Duodenal mucosa (tissue), 2 donors: Measurements from ENCODE around the gene RABGEF1.
"Not testable (repeated sequence)": the region's sequence is repeated elsewhere in the genome, so short reads cannot be mapped to it uniquely, and the experiment has no call there.

Experiments
- H3K27ac ChIP-seq: one replicate; pipeline ENCODE4 v1.7.0; 2013; ENCODE audit warnings: low read depth, low read length
- H3K27me3 ChIP-seq, 2 donors: one replicate each; pipeline ENCODE4 v1.7.0; 2013; ENCODE audit warnings: low read length in 2 of 2, control low read depth in 1 of 2; ENCODE audit not compliant: insufficient read depth in 2 of 2, control insufficient read depth in 1 of 2
- H3K36me3 ChIP-seq, 2 donors: one replicate each; pipeline ENCODE4 v1.7.0; 2013; ENCODE audit warnings: low read length in 2 of 2, control low read depth in 1 of 2; ENCODE audit not compliant: insufficient read depth in 2 of 2, control insufficient read depth in 1 of 2
- H3K4me1 ChIP-seq, 2 donors: one replicate each; pipeline ENCODE4 v1.7.0; 2013; ENCODE audit warnings: low read length in 2 of 2, control low read depth in 1 of 2; ENCODE audit not compliant: insufficient read depth in 2 of 2, control insufficient read depth in 1 of 2
- H3K4me3 ChIP-seq, 2 donors: one replicate each; pipeline ENCODE4 v1.7.0; 2013; ENCODE audit warnings: low read length in 2 of 2, low read depth in 1 of 2
- H3K9ac ChIP-seq, 2 donors: one replicate each; pipeline ENCODE4 v1.7.0; 2013; ENCODE audit warnings: low read length in 2 of 2, low read depth in 1 of 2
- H3K9me3 ChIP-seq, 2 donors: one replicate each; pipeline ENCODE4 v1.7.0; 2013; ENCODE audit warnings: low read length in 2 of 2, control low read depth in 1 of 2; ENCODE audit not compliant: control insufficient read depth in 1 of 2

The RABGEF1 gene

GRCh38 chr7:66734006-66734405 lies 6.5 kb upstream of the RABGEF1 start:
- no peak overlapping the region for H3K4me3 ChIP-seq
- H3K4me1 ChIP-seq, result no peaks in the 10 kb centered on the region
- peaks cover 0 to 9% of the 10 kb centered on the region in 2 donors for H3K36me3 ChIP-seq
- H3K9ac ChIP-seq, result no peak overlapping the region
- no peaks in the 10 kb centered on the region for H3K27me3 ChIP-seq
- peaks cover 7 to 12% of the 10 kb centered on the region in 2 donors for H3K9me3 ChIP-seq
- no peak overlapping the region for H3K27ac ChIP-seq

GRCh38 chr7:66735154-66735553 lies 5.4 kb upstream of the RABGEF1 start:
- no peak overlapping the region for H3K9ac ChIP-seq
- H3K4me3 ChIP-seq, result no peak overlapping the region
- no peaks in the 10 kb centered on the region for H3K4me1 ChIP-seq
- H3K27ac ChIP-seq, result no peak overlapping the region
- H3K9me3 ChIP-seq, result peaks cover 7 to 12% of the 10 kb centered on the region in 2 donors
- no peaks in the 10 kb centered on the region for H3K27me3 ChIP-seq
- peaks cover 0 to 9% of the 10 kb centered on the region in 2 donors for H3K36me3 ChIP-seq

GRCh38 chr7:66735850-66736249 lies 4.7 kb upstream of the RABGEF1 start:
- no peaks in the 10 kb centered on the region for H3K27me3 ChIP-seq
- H3K4me3 ChIP-seq, result no peak overlapping the region
- H3K27ac ChIP-seq, result no peak overlapping the region
- H3K9me3 ChIP-seq, result peaks cover 7 to 12% of the 10 kb centered on the region in 2 donors
- H3K36me3 ChIP-seq, result peaks cover 0 to 9% of the 10 kb centered on the region in 2 donors
- no peaks in the 10 kb centered on the region for H3K4me1 ChIP-seq
- no peak overlapping the region for H3K9ac ChIP-seq

- Histone ChIP-seq H3K9me3 (peaks cover 7 to 12% of the 10 kb centered on the region in 2 donors), H3K4me1 (peaks cover 0 to 4% of the 10 kb centered on the region in 2 donors), H3K27ac (no peak overlapping the region), H3K36me3 (peaks cover 0 to 9% of the 10 kb centered on the region in 2 donors), H3K4me3 (no peak overlapping the region), H3K27me3 (no peaks in the 10 kb centered on the region), H3K9ac (no peak overlapping the region)
These were observed 3.6 kb upstream of the RABGEF1 start for GRCh38 chr7:66736892-66737291.

- Histone ChIP-seq H3K9me3 (peaks cover 7 to 12% of the 10 kb centered on the region in 2 donors), H3K27me3 (no peaks in the 10 kb centered on the region), H3K36me3 (peaks cover 0 to 9% of the 10 kb centered on the region in 2 donors), H3K27ac (no peak overlapping the region), H3K4me3 (no peak overlapping the region), H3K4me1 (peaks cover 0 to 4% of the 10 kb centered on the region in 2 donors), H3K9ac (no peak overlapping the region)
These were observed 2.9 kb upstream of the RABGEF1 start for GRCh38 chr7:66737667-66738066.

GRCh38 chr7:66739477-66739876 lies 1.1 kb upstream of the RABGEF1 start:
- H3K9ac ChIP-seq, result peak overlapping the region; percentile 91
- peaks cover 7 to 12% of the 10 kb centered on the region in 2 donors for H3K9me3 ChIP-seq
- H3K27me3 ChIP-seq, result no peaks in the 10 kb centered on the region
- H3K27ac ChIP-seq, result no peak overlapping the region
- peak overlapping the region; percentile 80 to 94 for H3K4me3 ChIP-seq
- peaks cover 0 to 4% of the 10 kb centered on the region in 2 donors for H3K4me1 ChIP-seq
- peaks cover 0 to 9% of the 10 kb centered on the region in 2 donors for H3K36me3 ChIP-seq

GRCh38 chr7:66739953-66740301 lies 606 bp upstream of the RABGEF1 start:
- peaks cover 0 to 9% of the 10 kb centered on the region in 2 donors for H3K36me3 ChIP-seq
- H3K9ac ChIP-seq, result peak overlapping the region; percentile 91
- H3K4me1 ChIP-seq, result peaks cover 0 to 4% of the 10 kb centered on the region in 2 donors
- peak overlapping the region; percentile 80 to 94 for H3K4me3 ChIP-seq
- no peaks in the 10 kb centered on the region for H3K27me3 ChIP-seq
- peak overlapping the region; percentile 99 for H3K27ac ChIP-seq
- H3K9me3 ChIP-seq, result peaks cover 7 to 12% of the 10 kb centered on the region in 2 donors

- peak overlapping the region; percentile 80 to 94 for H3K4me3 ChIP-seq
- not testable (repeated sequence) for H3K9me3 ChIP-seq, H3K4me1 ChIP-seq, H3K27me3 ChIP-seq, H3K36me3 ChIP-seq
- H3K9ac ChIP-seq, result peak overlapping the region; percentile 92
- H3K27ac ChIP-seq, result peak overlapping the region; percentile 99
These were observed 612 bp downstream of the RABGEF1 start for GRCh38 chr7:66740980-66741709.

GRCh38 chr7:66741710-66742049 lies 1.1 kb downstream of the RABGEF1 start:
- H3K4me1 ChIP-seq, result peaks cover 0 to 4% of the 10 kb centered on the region in 2 donors
- no peak overlapping the region for H3K27ac ChIP-seq
- peak overlapping the region; percentile 92 for H3K9ac ChIP-seq
- H3K36me3 ChIP-seq, result no peaks in the 10 kb centered on the region
- H3K27me3 ChIP-seq, result no peaks in the 10 kb centered on the region
- peak overlapping the region; percentile 80 to 94 for H3K4me3 ChIP-seq
- no peaks in the 10 kb centered on the region for H3K9me3 ChIP-seq

- not testable (repeated sequence) for H3K9me3 ChIP-seq, H3K4me1 ChIP-seq, H3K27ac ChIP-seq, H3K36me3 ChIP-seq, H3K9ac ChIP-seq, H3K27me3 ChIP-seq, H3K4me3 ChIP-seq
These were observed 1.8 kb downstream of the RABGEF1 start for GRCh38 chr7:66742298-66742697.
